COLO829 (cell line): ENCODE measurements around the gene GLMP.

ENCODE experiments used
- DNase-seq: peaks from one replicate; pipeline ENCODE4 v3.0.0; 2012; ENCODE audit warnings: low spot score

The GLMP gene

DNA sequence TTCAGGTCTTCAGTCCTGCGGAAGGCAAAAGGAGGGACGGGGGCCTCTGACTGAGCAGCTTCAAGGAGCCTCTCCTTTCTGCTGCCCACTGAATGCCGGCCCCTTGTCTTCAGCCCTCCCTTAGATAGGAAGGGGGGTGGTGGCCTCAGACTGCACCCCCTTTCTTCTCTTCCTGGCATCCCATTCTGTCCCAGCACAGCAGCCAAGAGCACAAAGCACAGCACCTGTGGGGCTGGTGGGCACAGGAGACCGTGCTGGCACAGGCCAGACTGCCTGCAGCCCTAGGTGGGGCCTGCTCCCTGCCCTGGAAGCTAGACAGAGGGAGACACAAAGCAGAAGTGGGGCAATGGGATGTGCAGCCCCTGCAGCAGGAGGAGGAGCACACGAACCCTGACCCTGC, 45.9 kb downstream of the GLMP start:
- no peak for DNase-seq

DNA sequence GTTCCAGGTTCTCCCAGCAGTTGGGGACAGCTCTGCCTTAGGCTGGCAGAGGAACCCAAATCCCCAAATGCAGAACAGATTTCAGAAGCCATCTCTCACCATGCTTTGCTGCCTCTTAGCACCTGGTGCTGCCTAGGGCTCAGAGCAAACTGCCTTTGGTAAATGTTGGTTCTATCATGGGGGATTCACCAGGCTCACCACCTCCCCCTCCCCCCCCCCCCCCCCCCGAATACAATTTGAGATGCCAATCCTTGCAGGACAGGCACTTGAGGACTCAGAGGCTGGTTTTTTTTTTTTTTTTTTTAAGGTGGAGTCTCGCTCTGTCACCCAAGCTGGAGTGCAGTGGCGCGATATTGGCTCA, 47.2 kb downstream of the GLMP start:
- no peak for DNase-seq

DNA sequence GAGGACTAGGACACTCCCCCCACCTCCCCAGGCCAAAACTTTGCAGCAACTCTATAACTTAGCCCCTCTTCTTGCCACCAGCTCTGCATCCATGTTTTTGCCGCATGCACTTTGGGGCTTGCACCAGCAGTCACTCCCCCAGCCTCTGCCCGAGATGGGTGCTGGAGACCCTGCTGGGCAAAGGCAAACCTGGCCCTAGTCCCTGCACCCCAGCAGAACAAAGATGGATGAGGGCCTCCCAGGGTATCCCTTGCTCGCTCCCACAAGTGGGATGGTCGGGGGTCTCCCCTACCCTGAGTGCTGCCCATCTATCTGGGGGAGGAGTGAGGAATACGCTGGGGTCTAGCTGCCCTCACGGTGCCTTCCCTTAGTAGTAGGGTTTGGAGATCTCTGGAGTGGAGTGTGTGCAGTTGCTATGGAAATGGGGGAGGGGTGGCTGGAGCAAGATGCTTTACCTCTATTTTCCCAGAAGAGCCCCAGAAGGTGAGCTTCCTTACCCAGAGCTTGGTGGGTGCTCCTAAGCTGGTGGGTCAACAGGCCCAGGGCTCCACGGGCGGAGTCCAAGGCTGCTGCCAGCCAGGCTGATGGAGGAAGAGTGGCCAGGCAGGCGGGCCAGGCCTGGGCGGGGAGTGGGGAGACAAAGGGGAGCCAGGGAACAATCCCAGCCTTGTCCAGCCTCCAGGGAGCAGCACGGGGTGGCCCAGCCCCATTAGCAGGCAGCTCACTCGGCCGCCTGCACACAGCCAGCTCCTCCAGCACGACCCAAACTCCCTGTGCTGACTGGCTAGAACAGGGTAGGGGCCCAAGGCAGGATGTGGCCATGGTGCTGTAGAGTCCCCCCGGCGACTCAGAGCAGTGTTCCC, 47.8 kb downstream of the GLMP start, which contains the start of gene PAQR6:
TSS of gene PAQR6 (minus strand) at position 597 of the 863 bp plus-strand sequence. CDS start 1,325 bp downstream, outside the sequence.
- DNase-seq, result no peak

DNA sequence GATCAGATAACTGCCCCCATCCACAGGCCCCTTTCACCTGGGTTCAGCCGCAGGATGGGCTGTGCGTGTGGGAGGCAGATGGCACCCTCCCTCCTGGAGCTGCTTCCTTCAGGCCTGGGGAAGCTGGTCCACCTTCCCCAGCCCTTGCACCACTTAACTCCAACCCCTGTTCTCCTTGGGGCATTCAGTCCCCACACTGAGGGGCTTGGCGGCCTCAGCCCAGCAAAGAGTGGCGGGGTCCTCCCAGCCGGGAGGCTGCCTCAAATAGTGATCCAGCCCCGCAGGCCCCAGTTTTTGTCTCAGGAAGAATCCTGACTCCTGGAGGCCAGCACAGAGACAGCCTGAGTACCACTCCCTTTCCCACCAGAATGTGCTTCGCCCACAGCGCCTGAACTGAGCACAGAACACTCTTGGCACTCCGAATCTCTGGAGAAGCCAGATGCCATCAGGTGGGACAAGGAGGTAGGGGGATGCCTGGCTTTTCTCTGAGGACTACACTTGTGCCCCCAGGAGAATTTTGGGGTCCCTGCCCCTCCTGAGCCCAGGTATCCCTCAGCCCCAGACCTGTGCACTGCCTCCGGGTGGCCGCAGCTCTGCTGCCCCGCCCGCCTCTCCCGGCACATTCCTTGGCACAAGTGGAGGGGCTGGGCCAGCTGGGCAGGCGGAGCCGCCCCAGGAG, 48.6 kb downstream of the GLMP start:
- DNase-seq, result no peak

DNA sequence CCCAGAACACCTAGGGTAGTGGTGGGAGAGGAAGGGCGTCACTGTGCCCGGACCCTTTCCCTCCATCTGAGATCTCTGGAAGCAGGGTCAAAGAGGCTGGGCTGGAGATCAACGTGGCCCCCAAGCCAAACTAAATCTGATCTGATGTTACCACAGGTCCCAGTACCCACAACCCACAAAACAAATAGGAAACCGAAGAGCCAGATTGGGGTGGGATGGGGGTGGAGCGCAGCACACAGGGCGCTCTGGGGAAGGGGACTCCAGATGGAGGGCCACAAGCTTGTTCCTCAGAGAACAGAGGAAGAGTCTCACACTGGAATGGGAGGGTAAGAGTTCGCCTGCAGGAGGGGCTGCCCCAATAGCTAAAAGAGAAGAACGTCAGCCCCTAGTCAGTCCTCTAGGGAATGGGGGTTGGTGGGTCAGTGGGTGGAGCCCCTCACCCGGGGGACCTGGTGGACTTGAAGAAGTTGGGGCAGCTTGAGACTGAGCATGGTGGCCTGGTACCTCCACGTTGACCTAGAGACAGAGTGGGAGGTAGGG, 49.2 kb downstream of the GLMP start:
- no peak for DNase-seq

DNA sequence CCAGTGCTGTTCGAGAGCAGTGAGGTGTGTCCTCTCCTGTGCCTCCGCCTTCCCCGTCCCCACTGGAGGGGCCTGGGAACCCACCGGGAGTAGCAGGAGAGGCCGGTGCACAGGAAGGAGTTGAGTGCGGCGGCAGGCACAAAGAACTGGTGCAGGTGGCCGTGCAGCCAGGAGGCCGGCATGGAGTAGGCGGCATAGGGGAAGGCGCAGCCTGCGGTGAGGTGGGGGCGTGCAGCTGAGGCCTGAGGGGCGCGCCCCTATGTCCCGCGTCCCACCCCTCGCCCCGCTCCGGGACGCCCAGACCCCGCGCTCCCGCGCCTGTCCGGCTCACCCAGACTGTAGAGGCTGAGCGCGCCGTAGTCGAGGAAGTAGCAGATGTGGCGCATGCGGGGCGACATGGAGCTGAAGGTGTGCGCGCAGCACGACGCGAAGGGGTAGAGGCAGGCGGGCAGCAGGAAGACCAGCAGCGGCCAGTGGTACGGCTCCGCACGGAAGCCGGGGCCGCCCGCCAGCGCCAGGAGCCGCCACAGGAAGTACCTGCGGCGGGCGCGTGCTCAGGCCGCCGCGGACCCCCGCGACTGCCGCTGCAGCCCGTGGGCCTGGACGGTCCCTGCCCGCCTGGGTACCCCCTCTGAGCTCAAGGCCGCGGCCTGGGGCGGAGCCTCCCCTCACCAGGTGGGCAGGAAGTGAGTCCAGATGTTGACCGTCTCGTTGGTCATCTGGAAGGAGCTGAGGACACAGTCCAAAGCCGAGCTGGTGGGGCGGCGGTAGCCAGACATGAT, 49.8 kb downstream of the GLMP start:
- no peak for DNase-seq

DNA sequence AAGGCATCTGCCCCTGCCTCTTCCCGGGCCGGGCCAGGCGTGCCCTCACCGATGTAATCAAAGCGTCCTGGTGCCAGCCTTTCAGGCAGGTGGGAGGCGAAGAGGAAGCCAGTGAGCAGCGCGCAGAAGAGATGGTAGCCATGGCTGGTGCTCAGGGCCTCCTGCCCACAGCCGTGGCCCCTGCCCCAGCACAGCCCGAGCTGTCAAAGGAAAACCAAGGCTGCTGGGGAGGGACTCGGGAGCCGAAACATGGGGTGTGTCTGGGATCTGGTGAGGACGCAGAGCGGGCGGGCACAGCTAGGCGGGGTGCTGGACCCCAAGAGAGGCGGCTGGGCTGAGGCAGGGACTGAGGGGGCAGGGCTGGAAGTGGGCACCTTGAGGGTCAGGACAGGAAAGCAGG, 50.8 kb downstream of the GLMP start:
- DNase-seq, result no peak

DNA sequence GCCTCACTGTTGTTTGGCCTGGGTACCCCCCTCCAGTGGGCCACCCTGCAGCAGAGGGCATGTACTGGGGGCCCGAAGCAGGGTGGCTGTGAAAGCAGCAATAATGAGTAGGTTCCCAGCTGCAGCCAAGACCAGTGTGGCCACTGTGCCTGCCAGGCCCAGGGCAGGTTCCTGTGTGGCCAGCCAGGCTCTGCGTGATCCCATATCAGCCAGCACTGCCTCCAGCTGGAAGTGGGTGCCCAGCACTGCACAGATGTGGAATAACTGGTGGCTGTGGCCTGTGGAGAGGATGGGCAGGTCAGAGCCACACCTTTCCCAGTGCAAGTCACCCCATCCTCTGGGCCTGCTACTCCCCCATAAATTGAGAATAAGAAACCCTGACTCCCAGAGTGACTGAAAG, 51.4 kb downstream of the GLMP start:
- no peak for DNase-seq

DNA sequence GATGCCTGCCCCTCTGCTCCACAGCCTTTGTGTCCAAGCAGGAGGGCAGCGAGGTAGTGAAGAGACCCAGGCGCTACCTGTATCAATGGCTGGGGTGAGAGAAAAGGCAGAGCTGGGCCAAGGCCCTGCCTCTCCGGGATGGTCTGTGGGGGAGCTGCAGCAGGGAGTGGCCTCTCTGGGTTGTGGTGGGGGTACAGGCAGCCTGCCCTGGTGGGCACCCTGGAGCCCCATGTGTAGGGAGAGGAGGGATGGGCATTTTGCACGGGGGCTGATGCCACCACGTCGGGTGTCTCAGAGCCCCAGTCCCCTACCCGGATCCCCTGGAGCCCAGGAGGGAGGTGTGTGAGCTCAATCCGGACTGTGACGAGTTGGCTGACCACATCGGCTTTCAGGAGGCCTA, 52.7 kb downstream of the GLMP start:
- no peak for DNase-seq
